Measurements from ENCODE around the gene WRNIP1. TPM values are rescaled to one million over a fixed set of nuclear protein-coding genes. Genes with fewer than 3 reads are reported as not detected.

The WRNIP1 gene
- total and polyA plus RNA-seq, 7 donors: 41.0 to 56.6 (median 47.3) TPM

- peak; percentile 81 for DNase-seq
- peaks cover 0 to 23% (median 13%) of the 10 kb centered on the region in 4 donors for H3K4me1 ChIP-seq
- intact Hi-C loops (cut with DNase I): no loop called here
- H3K4me3 ChIP-seq: no peak overlapping the region
- peak overlapping the region in 3 of 4 donors; percentile 23 to 42 (median 23) for H3K27ac ChIP-seq
- no peaks in the 10 kb centered on the region for H3K36me3 ChIP-seq
- WGBS, 2 donors: 55 to 86% methylated on average over 5 of the region's 5 CpGs
- TF ChIP-seq POLR2AphosphoS5 (IDR thresholded peaks at IDR 0.05) (peak in 1 of 4 donors; percentile 25), POLR2A (IDR thresholded peaks at IDR 0.05) (no peak), CTCF (IDR thresholded peaks at IDR 0.05) (no peak), EP300 (IDR thresholded peaks at IDR 0.05) (no peak)
- H3K27me3 ChIP-seq: no peaks in the 10 kb centered on the region
- no peaks in the 10 kb centered on the region for H3K9me3 ChIP-seq
Observed at GRCh38 chr6:2733324-2733723, 31.9 kb upstream of the WRNIP1 start.

- intact Hi-C loops (cut with DNase I): no loop called here
- H3K4me1 ChIP-seq: peaks cover 0 to 24% (median 13%) of the 10 kb centered on the region in 4 donors
- no peak overlapping the region for H3K4me3 ChIP-seq
- H3K27ac ChIP-seq: no peak overlapping the region
- H3K9me3 ChIP-seq: no peaks in the 10 kb centered on the region
- 92 to 95% methylated on average over 22 of the region's 22 CpGs for WGBS, 2 donors
- TF ChIP-seq CTCF (IDR thresholded peaks at IDR 0.05): no peak
- no peak for TF ChIP-seq EP300 (IDR thresholded peaks at IDR 0.05)
- TF ChIP-seq POLR2AphosphoS5 (IDR thresholded peaks at IDR 0.05): no peak
- no peak for TF ChIP-seq POLR2A (IDR thresholded peaks at IDR 0.05)
- no peaks in the 10 kb centered on the region for H3K36me3 ChIP-seq
- no peaks in the 10 kb centered on the region for H3K27me3 ChIP-seq
- DNase-seq: no peak
Observed at GRCh38 chr6:2733736-2734480, 31.3 kb upstream of the WRNIP1 start.

- H3K27me3 ChIP-seq: no peaks in the 10 kb centered on the region
- no peak overlapping the region for H3K4me3 ChIP-seq
- H3K4me1 ChIP-seq: peaks cover 0 to 24% (median 13%) of the 10 kb centered on the region in 4 donors
- no peak for TF ChIP-seq POLR2AphosphoS5 (IDR thresholded peaks at IDR 0.05)
- no peak for DNase-seq
- H3K27ac ChIP-seq: no peak overlapping the region
- no peaks in the 10 kb centered on the region for H3K36me3 ChIP-seq
- WGBS, 2 donors: 87 to 94% methylated on average over 2 of the region's 2 CpGs
- H3K9me3 ChIP-seq: no peaks in the 10 kb centered on the region
- intact Hi-C loops (cut with DNase I): no loop called here
Observed at GRCh38 chr6:2734488-2735166, 30.6 kb upstream of the WRNIP1 start.

- Histone ChIP-seq H3K36me3 (no peaks in the 10 kb centered on the region), H3K4me1 (peaks cover 0 to 12% (median 5%) of the 10 kb centered on the region in 4 donors), H3K9me3 (no peaks in the 10 kb centered on the region), H3K4me3 (no peak overlapping the region), H3K27me3 (no peaks in the 10 kb centered on the region), H3K27ac (no peak overlapping the region)
- TF ChIP-seq CTCF (IDR thresholded peaks at IDR 0.05) (no peak), POLR2A (IDR thresholded peaks at IDR 0.05) (no peak), POLR2AphosphoS5 (IDR thresholded peaks at IDR 0.05) (no peak)
- intact Hi-C loops (cut with DNase I): no loop called here
- 44 to 59% methylated on average over 3 of the region's 3 CpGs for WGBS, 2 donors
- no peak for DNase-seq
Observed at GRCh38 chr6:2737885-2738284, 27.3 kb upstream of the WRNIP1 start.

GRCh38 chr6:2738373-2738979 lies 26.7 kb upstream of the WRNIP1 start:
- 25 to 33% methylated on average over 5 of the region's 5 CpGs for WGBS, 2 donors

More at GRCh38 chr6:2738373-2738979, 26.7 kb upstream of the WRNIP1 start:
- intact Hi-C loops (cut with DNase I): no loop called here
- Histone ChIP-seq H3K4me3 (no peak overlapping the region), H3K27me3 (no peaks in the 10 kb centered on the region), H3K36me3 (no peaks in the 10 kb centered on the region), H3K4me1 (peaks cover 0 to 9% (median 2%) of the 10 kb centered on the region in 4 donors), H3K9me3 (no peaks in the 10 kb centered on the region), H3K27ac (no peak overlapping the region)
- peak; percentile 11 to 55 (median 38) for TF ChIP-seq CTCF (IDR thresholded peaks at IDR 0.05)
- TF ChIP-seq POLR2A (IDR thresholded peaks at IDR 0.05): no peak
- TF ChIP-seq EP300 (IDR thresholded peaks at IDR 0.05): no peak
- DNase-seq: no peak

All from sigmoid colon (tissue), 7 donors.